Osteoblast (primary cell): Measurements from ENCODE around the gene ZBTB8A. TPM values are rescaled to one million over a fixed set of nuclear protein-coding genes. Genes with fewer than 3 reads are reported as not detected.

Experiments
- DNase-seq: peaks from one replicate; pipeline ENCODE4 v3.0.0; 2011; ENCODE audit warnings: low spot score, mixed read lengths; ENCODE audit not compliant: insufficient read length; ENCODE audit errors: missing footprints
- H2AFZ ChIP-seq: 2 replicates; pipeline ENCODE4 v1.6.0; 2011; ENCODE audit warnings: mild to moderate bottlenecking, low read length
- H3K27ac ChIP-seq: 2 replicates; pipeline ENCODE4 v1.5.1; 2011; ENCODE audit warnings: mild to moderate bottlenecking, low read depth, low read length, moderate library complexity
- H3K27me3 ChIP-seq: 2 replicates; pipeline ENCODE4 v1.6.0; 2012; ENCODE audit warnings: mild to moderate bottlenecking, control low read depth, inconsistent platforms, low read length, moderate library complexity; ENCODE audit not compliant: insufficient read depth
- H3K36me3 ChIP-seq: 2 replicates; pipeline ENCODE4 v1.5.1; 2011; ENCODE audit warnings: mild to moderate bottlenecking, low read length, control low read depth, moderate library complexity; ENCODE audit not compliant: insufficient read depth
- H3K4me1 ChIP-seq: 2 replicates; pipeline ENCODE4 v1.5.1; 2011; ENCODE audit warnings: mild to moderate bottlenecking, low read length, control low read depth, moderate library complexity; ENCODE audit not compliant: insufficient read depth
- H3K4me2 ChIP-seq: 2 replicates; pipeline ENCODE4 v1.6.0; 2011; ENCODE audit warnings: mild to moderate bottlenecking, low read length; ENCODE audit not compliant: insufficient read depth
- H3K4me3 ChIP-seq: fragments of 200-600 bp; sonication (generic); 3 replicates; pipeline ENCODE4 v1.5.1; 2012; ENCODE audit warnings: mild to moderate bottlenecking, low read length, inconsistent platforms; ENCODE audit not compliant: insufficient read depth
- H3K79me2 ChIP-seq: 2 replicates; pipeline ENCODE4 v1.6.0; 2012; ENCODE audit warnings: mild to moderate bottlenecking, low read length, control low read depth, inconsistent platforms; ENCODE audit not compliant: insufficient read depth
- H3K9me3 ChIP-seq: 2 replicates; pipeline ENCODE4 v1.5.1; 2011; ENCODE audit warnings: low read depth, low read length, control low read depth
- H4K20me1 ChIP-seq: 2 replicates; pipeline ENCODE4 v1.6.0; 2012; ENCODE audit warnings: mild to moderate bottlenecking, low read length, control low read depth; ENCODE audit not compliant: insufficient read depth
- small RNA-seq: library from RNA; depleted of rRNA; stranded (forward); fragments of <200 nt; gene quantifications from one replicate; pipeline ENCODE3, GENCODE V24; 2012
- total RNA-seq: library from RNA; depleted of rRNA; stranded (reverse); fragments of >200 nt; gene quantifications from 2 replicates; pipeline ENCODE4 v1.2.3, GENCODE V29; 2012
- TF ChIP-seq, protein P1 (sequence below): IDR thresholded peaks from 2 replicates; pipeline ENCODE4 v1.5.1; 2011; ENCODE audit warnings: mild to moderate bottlenecking, low read depth, low read length, moderate library complexity; ENCODE audit errors: extremely low read depth

ZBTB8A gene
- total RNA-seq, 1 donor: 9.8 TPM

DNA sequence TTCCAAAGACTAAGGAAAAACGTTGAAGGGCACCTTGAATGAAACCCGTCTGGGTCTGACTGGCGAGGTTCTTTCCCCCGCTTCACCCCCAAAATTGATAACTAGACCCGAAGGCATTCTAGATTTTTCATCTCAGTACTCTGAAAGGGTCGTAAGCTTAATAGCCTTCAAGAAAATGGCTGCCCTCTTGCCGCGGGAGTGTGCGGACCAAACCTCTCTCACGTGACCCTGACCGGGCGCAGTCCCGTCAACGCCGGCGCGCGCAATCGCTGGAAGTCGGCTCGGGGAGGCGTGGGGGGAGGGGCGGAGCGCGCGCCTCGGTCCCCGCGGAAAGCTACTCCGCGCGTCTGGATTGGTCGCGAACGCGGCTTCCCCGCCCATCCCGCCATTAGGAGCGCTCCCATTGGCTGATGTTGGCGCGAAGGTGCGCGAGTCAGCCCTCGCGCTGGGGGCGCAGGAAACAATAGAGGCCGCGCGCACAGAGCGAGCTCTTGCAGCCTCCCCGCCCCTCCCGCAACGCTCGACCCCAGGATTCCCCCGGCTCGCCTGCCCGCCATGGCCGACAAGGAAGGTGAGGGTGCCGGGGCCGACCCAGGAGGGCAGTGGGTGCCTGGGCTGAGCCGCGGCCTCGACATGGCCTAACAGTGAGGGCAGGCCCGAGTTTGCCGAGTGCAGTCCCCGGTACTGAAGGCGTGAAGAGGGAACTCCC lies 111.7 kb downstream of the ZBTB8A start, which contains the start of gene RBBP4:
Gene RBBP4, plus strand, starts transcription at position 457 of the 709 bp plus-strand sequence. Its CDS starts 99 bp downstream, at position 556.
- Histone ChIP-seq H3K4me3 (peak within 1 kb of the TSS; percentile 95), H3K27ac (peak within 1 kb of the TSS; percentile 100), H3K79me2 (peaks cover 78% of the 10 kb centered on the region), H3K9me3 (no peaks in the 10 kb centered on the region), H3K36me3 (peaks cover 24% of the 10 kb centered on the region), H3K4me1 (peaks cover 14% of the 10 kb centered on the region), H3K27me3 (no peaks in the 10 kb centered on the region), H3K4me2 (peak within 1 kb of the TSS; percentile 100), H2AFZ (peak within 1 kb of the TSS; percentile 100), H4K20me1 (peaks cover 9% of the 10 kb centered on the region)
- DNase-seq: peak; percentile 100
- TF ChIP-seq, protein P1, sequence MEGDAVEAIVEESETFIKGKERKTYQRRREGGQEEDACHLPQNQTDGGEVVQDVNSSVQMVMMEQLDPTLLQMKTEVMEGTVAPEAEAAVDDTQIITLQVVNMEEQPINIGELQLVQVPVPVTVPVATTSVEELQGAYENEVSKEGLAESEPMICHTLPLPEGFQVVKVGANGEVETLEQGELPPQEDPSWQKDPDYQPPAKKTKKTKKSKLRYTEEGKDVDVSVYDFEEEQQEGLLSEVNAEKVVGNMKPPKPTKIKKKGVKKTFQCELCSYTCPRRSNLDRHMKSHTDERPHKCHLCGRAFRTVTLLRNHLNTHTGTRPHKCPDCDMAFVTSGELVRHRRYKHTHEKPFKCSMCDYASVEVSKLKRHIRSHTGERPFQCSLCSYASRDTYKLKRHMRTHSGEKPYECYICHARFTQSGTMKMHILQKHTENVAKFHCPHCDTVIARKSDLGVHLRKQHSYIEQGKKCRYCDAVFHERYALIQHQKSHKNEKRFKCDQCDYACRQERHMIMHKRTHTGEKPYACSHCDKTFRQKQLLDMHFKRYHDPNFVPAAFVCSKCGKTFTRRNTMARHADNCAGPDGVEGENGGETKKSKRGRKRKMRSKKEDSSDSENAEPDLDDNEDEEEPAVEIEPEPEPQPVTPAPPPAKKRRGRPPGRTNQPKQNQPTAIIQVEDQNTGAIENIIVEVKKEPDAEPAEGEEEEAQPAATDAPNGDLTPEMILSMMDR: no peak

DNA sequence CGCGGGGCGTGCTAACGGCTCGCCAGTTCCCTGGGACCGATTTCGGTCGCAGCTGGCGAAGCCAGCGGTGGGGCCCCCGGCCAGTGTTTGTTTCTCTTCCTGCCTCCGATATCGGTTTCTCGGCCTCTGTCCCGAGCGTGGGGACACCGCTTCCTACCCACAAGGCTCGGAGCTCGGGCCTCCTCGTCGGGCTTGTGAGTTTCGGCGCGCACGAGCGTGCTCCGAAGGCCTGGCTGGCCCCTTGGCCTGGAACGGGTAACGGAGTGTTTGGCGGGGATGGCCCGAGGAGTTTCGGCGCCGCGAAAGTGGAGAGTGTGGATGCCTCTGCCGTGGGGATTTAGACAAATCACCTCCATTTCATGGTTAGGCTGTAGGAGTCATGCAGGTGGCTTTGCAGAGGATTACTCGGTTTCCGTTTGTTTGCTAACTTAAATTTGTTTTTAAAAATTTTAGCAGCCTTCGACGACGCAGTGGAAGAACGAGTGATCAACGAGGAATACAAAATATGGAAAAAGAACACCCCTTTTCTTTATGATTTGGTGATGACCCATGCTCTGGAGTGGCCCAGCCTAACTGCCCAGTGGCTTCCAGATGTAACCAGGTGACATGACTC lies 112.3 kb downstream of the ZBTB8A start:
- Histone ChIP-seq H3K27ac (peak overlapping the region; percentile 100), H3K9me3 (no peaks in the 10 kb centered on the region), H3K4me1 (peaks cover 14% of the 10 kb centered on the region), H2AFZ (peak overlapping the region; percentile 86), H3K4me2 (peak overlapping the region; percentile 100), H3K36me3 (peaks cover 25% of the 10 kb centered on the region), H4K20me1 (peaks cover 9% of the 10 kb centered on the region), H3K4me3 (peak overlapping the region; percentile 95), H3K27me3 (no peaks in the 10 kb centered on the region), H3K79me2 (peaks cover 77% of the 10 kb centered on the region)
- peak; percentile 83 for DNase-seq
- TF ChIP-seq, protein P1: no peak

DNA sequence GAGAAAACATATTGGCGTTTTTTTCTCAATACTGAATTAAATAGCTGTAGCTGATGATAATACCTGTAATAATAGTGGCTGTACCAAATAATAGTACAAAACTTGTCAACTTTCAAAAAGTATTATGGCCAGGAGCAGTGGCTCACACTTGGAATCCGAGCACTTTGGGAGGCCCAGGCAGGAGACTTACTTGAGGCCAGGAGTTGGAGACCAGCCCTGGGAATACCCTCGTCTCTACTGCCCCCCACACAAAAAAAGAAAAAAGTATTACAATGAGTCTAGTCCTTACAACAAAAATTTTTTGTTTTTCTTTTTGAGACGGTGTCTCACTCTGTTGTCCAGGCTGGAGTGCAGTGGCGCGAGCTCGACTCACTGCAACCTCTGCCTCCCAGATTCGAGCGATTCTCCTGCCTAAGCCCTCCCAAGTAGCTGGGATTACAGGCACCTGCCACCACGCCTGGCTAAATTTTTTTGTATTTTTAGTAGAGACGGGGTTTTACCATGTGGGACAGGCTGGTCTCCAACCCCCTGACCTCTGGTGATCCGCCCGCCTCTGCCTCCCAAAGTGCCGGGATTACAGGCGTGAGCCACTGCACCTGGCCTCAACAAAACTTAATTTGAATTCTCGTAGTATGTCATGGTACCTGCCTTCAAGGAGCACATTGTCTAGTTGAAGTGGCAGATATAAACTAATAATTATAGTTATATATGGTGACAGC lies 113.2 kb downstream of the ZBTB8A start:
- H3K27ac ChIP-seq: peak overlapping the region; percentile 0
- peaks cover 14% of the 10 kb centered on the region for H3K4me1 ChIP-seq
- peaks cover 79% of the 10 kb centered on the region for H3K79me2 ChIP-seq
- H4K20me1 ChIP-seq: peaks cover 8% of the 10 kb centered on the region
- H3K4me3 ChIP-seq: peak overlapping the region; percentile 95
- no peaks in the 10 kb centered on the region for H3K9me3 ChIP-seq
- DNase-seq: no peak
- peaks cover 33% of the 10 kb centered on the region for H3K36me3 ChIP-seq
- H2AFZ ChIP-seq: no peak overlapping the region
- peak overlapping the region; percentile 100 for H3K4me2 ChIP-seq
- H3K27me3 ChIP-seq: no peaks in the 10 kb centered on the region
- TF ChIP-seq, protein P1: no peak

Small RNAs within 50 kb of the gene (small RNA-seq; reads per million reads assigned to genes)
- not detected for gene RF00019

Other genes with a start within 250 kb of the ZBTB8A start
- 44.5 and 46.6 TPM in 2 replicates for gene HDAC1, start 247.3 kb upstream of the ZBTB8A start, total RNA-seq
- 15.9 and 16.6 TPM in 2 replicates for gene MARCKSL1, start 203.2 kb upstream of the ZBTB8A start, total RNA-seq
- 1.8 and 2.5 TPM in 2 replicates for gene FAM229A, start 176.9 kb upstream of the ZBTB8A start, total RNA-seq
- gene TSSK3, start 176.9 kb upstream of the ZBTB8A start, total RNA-seq: 1.5 and 1.8 TPM in 2 replicates
- 68.0 and 69.0 TPM in 2 replicates for gene BSDC1, start 145.0 kb upstream of the ZBTB8A start, total RNA-seq
- gene ZBTB8B, start 74.4 kb upstream of the ZBTB8A start, total RNA-seq: under 0.01 TPM in 2 replicates
- 27.1 and 37.3 TPM in 2 replicates for gene ZBTB8OS, start 111.1 kb downstream of the ZBTB8A start, total RNA-seq
- 111 and 112 TPM in 2 replicates for gene RBBP4, start 111.8 kb downstream of the ZBTB8A start, total RNA-seq
- 129 and 139 TPM in 2 replicates for gene SYNC, start 163.3 kb downstream of the ZBTB8A start, total RNA-seq